Measurements from ENCODE around the gene LAMA4.

LAMA4 gene

GRCh38 chr6:112259337-112259675 lies 4.9 kb upstream of the LAMA4 start:
- ATAC-seq, result no peak
- TF ChIP-seq TOX (CRISPR knock-in tag; IDR thresholded peaks at IDR 0.05; ENCODE audit: borderline replicate concordance) (no peak), PPARA (CRISPR knock-in tag; IDR thresholded peaks at IDR 0.05; ENCODE audit: borderline replicate concordance) (no peak), ZFP3 (CRISPR knock-in tag; IDR thresholded peaks at IDR 0.05) (no peak), ZFP30 (CRISPR knock-in tag; IDR thresholded peaks at IDR 0.05) (no peak), CSRNP3 (CRISPR knock-in tag; IDR thresholded peaks at IDR 0.05) (no peak), SNAI2 (CRISPR knock-in tag; IDR thresholded peaks at IDR 0.05) (no peak), OSR1 (CRISPR knock-in tag; IDR thresholded peaks at IDR 0.05) (no peak), POU6F1 (CRISPR knock-in tag; IDR thresholded peaks at IDR 0.05; ENCODE audit: borderline replicate concordance, low read depth) (no peak), ZNF70 (CRISPR knock-in tag; IDR thresholded peaks at IDR 0.05) (no peak), ARNTL (CRISPR knock-in tag; IDR thresholded peaks at IDR 0.05; ENCODE audit: borderline replicate concordance, low read depth) (no peak), PATZ1 (CRISPR knock-in tag; IDR thresholded peaks at IDR 0.05; ENCODE audit: borderline replicate concordance) (no peak), ZC3H10 (CRISPR knock-in tag; IDR thresholded peaks at IDR 0.05) (no peak), GLIS3 (CRISPR knock-in tag; IDR thresholded peaks at IDR 0.05) (no peak), TCF4 (CRISPR knock-in tag; IDR thresholded peaks at IDR 0.05; ENCODE audit: borderline replicate concordance) (no peak), RARB (CRISPR knock-in tag; IDR thresholded peaks at IDR 0.05) (no peak)

GRCh38 chr6:112258642-112259336 lies 4.4 kb upstream of the LAMA4 start:
- TF ChIP-seq ISL1 (CRISPR knock-in tag; IDR thresholded peaks at IDR 0.05), result no peak
- no peak for TF ChIP-seq TOX (CRISPR knock-in tag; IDR thresholded peaks at IDR 0.05; ENCODE audit: borderline replicate concordance)
- TF ChIP-seq ZNF8 (CRISPR knock-in tag; IDR thresholded peaks at IDR 0.05), result no peak
- TF ChIP-seq ZFP3 (CRISPR knock-in tag; IDR thresholded peaks at IDR 0.05), result no peak
- ATAC-seq, result no peak

- no peak for TF ChIP-seq CSRNP3 (CRISPR knock-in tag; IDR thresholded peaks at IDR 0.05)
- TF ChIP-seq PPARA (CRISPR knock-in tag; IDR thresholded peaks at IDR 0.05; ENCODE audit: borderline replicate concordance), result no peak
- no peak for TF ChIP-seq SNAI2 (CRISPR knock-in tag; IDR thresholded peaks at IDR 0.05)
- no peak for TF ChIP-seq ZC3H10 (CRISPR knock-in tag; IDR thresholded peaks at IDR 0.05)
- no peak for TF ChIP-seq RARB (CRISPR knock-in tag; IDR thresholded peaks at IDR 0.05)
- no peak for TF ChIP-seq TOX (CRISPR knock-in tag; IDR thresholded peaks at IDR 0.05; ENCODE audit: borderline replicate concordance)
- no peak for TF ChIP-seq ZFP3 (CRISPR knock-in tag; IDR thresholded peaks at IDR 0.05)
- TF ChIP-seq GLIS3 (CRISPR knock-in tag; IDR thresholded peaks at IDR 0.05), result no peak
- TF ChIP-seq ZNF8 (CRISPR knock-in tag; IDR thresholded peaks at IDR 0.05), result no peak
- no peak for ATAC-seq
These were observed 3.0 kb upstream of the LAMA4 start for GRCh38 chr6:112257178-112257855.

GRCh38 chr6:112254921-112255320 lies 554 bp upstream of the LAMA4 start:
- no peak for TF ChIP-seq ZFP30 (CRISPR knock-in tag; IDR thresholded peaks at IDR 0.05)
- TF ChIP-seq ZNF70 (CRISPR knock-in tag; IDR thresholded peaks at IDR 0.05), result no peak
- no peak for TF ChIP-seq ISL1 (CRISPR knock-in tag; IDR thresholded peaks at IDR 0.05)
- no peak for TF ChIP-seq TSHZ2 (CRISPR knock-in tag; IDR thresholded peaks at IDR 0.05)
- no peak for ATAC-seq

Measured in SK-N-SH treated with all-trans-retinoic acid at 6 μM for 48 hours (cell line).